GM12872 (cell line): ENCODE data around the gene RAPGEF3.

Experiments used
- TF ChIP-seq, protein P1 (sequence below): IDR thresholded peaks from 3 replicates; pipeline ENCODE4 v1.5.1; 2011; ENCODE audit warnings: low read depth, mild to moderate bottlenecking, low read length, moderate library complexity; ENCODE audit not compliant: insufficient read depth

The RAPGEF3 gene

DNA sequence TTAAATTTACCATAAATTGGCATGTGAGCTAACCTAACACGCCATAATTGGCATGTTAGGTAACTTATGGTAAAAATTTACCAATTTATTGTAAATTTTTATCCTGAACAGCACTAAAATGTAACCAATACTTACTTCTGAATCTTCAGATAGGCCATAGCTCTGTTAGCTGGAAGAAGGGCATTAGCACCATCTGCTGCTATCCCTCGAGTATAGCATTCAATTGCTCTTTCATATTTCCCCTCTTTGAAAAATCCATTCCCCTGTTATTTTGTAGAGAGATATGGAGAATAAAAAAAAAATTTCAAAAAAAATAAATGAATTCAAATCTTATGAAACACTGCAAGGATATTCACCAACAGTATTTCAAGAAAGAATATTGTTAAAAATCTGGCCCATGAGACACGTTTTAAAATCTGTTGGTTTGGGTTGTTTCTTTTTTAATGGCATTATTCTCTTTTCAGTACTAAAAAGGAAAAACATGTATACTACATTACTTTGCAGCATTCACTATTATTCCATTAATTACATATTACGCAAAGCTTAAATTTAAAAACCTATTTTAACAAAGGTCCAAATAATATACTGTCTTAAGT is 71.9 kb downstream of the RAPGEF3 start:
- TF ChIP-seq, protein P1, sequence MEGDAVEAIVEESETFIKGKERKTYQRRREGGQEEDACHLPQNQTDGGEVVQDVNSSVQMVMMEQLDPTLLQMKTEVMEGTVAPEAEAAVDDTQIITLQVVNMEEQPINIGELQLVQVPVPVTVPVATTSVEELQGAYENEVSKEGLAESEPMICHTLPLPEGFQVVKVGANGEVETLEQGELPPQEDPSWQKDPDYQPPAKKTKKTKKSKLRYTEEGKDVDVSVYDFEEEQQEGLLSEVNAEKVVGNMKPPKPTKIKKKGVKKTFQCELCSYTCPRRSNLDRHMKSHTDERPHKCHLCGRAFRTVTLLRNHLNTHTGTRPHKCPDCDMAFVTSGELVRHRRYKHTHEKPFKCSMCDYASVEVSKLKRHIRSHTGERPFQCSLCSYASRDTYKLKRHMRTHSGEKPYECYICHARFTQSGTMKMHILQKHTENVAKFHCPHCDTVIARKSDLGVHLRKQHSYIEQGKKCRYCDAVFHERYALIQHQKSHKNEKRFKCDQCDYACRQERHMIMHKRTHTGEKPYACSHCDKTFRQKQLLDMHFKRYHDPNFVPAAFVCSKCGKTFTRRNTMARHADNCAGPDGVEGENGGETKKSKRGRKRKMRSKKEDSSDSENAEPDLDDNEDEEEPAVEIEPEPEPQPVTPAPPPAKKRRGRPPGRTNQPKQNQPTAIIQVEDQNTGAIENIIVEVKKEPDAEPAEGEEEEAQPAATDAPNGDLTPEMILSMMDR, result peak; percentile 51; the same call in 2 of the 3 replicates
